ENCODE data around the gene RHBDD3.

RHBDD3 gene

DNA sequence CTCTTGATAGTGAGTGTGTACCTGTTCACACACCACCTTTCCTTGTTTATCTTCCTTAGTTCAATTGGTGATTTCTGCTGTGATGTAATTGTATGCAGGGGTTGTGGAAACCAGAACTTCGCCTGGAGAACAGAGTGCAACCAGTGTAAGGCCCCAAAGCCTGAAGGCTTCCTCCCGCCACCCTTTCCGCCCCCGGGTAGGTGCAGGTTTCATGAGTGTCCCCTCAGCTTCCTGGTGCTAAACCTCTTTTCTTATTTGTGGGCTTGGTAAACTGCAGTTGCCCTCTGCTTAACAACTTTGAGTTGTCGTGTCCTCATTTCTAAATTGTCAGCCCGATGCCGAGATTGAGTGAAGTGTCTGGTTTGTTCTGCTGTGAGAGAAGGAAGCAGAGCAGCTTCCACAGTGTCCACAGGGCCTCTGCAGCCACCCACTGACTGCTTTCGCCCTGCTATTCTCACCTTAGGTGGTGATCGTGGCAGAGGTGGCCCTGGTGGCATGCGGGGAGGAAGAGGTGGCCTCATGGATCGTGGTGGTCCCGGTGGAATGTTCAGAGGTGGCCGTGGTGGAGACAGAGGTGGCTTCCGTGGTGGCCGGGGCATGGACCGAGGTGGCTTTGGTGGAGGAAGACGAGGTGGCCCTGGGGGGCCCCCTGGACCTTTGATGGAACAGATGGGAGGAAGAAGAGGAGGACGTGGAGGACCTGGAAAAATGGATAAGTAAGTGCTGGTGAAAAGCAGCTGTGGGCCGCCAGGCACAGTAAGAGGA, 31.5 kb upstream of the RHBDD3 start:
- TF ChIP-seq GATA2 (IDR thresholded peaks at IDR 0.05; ENCODE audit: low read depth, low read length) (no peak), GATA3 (IDR thresholded peaks at IDR 0.05; ENCODE audit: low read depth, low read length) (no peak)

DNA sequence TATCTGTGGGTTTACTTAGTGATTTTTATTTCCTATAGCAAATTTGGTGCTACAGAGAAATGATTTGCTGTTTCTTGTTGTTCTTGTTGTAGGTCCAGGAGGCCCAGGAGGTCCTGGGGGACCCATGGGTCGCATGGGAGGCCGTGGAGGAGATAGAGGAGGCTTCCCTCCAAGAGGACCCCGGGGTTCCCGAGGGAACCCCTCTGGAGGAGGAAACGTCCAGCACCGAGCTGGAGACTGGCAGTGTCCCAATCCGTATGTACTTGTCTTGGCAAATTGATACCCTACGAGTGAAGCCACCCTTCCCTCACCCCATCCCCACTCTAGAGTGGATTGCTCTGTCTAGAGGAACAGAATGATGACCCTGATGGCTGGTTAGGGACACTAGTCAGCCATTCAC, 30.9 kb upstream of the RHBDD3 start:
- TF ChIP-seq GATA3 (IDR thresholded peaks at IDR 0.05; ENCODE audit: low read depth, low read length) (no peak), GATA2 (IDR thresholded peaks at IDR 0.05; ENCODE audit: low read depth, low read length) (no peak)

DNA sequence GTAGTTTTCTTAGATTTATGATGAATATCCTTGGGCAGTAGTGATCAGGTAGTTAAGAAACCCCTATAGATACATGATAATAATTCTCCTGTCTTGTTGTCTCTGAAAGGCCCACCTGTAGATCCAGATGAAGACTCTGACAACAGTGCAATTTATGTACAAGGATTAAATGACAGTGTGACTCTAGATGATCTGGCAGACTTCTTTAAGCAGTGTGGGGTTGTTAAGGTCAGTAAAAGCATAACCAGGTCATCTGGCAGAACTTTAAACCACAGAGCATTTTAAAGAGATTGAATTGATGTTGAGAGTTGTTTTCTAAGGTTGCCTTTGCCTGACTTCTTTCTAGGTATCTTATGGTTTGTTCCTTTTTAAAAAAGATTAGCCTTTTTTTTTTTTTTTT, 24.6 kb upstream of the RHBDD3 start:
- TF ChIP-seq GATA3 (IDR thresholded peaks at IDR 0.05; ENCODE audit: low read depth, low read length) (no peak), GATA2 (IDR thresholded peaks at IDR 0.05; ENCODE audit: low read depth, low read length) (no peak)

DNA sequence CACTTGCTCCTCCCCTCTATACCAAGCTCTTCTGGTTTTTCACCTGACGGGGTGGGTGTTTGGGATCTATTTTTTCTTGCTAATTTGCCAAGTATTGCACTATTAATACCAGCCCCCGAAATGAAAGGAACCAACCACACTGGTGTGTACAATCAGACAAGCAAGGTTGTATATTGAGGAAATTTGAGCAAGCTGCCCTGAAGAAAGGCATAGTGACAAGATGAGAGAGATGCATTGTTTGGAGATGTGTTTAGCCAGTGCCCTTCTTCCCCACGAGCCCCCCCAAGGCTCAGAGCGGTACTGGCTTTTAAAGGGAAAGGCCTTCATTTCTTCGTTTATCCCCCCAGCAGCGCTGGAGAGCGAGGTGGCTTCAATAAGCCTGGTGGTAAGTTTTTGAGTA, 23.4 kb upstream of the RHBDD3 start:
- TF ChIP-seq GATA3 (IDR thresholded peaks at IDR 0.05; ENCODE audit: low read depth, low read length): no peak
- no peak for TF ChIP-seq GATA2 (IDR thresholded peaks at IDR 0.05; ENCODE audit: low read depth, low read length)

DNA sequence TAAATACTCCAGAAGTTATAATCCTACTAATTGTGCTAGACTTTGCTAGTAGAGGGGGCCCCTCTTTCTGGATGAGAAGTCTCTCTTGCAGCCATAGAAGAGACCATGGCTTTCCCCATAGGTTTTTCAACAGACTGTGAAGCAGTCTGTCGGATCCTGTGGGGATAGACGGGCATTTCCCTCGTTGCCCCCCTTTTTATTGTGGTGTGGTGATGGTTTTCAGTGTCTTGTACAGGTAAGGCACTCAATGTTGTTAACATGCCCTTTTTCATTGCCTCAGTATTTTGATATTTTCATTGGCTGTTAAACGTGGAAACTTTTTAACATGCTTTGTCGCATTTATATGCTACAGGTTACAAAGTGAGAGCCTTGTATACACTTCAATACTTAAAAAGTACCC, 22.3 kb upstream of the RHBDD3 start:
- TF ChIP-seq GATA3 (IDR thresholded peaks at IDR 0.05; ENCODE audit: low read depth, low read length) (no peak), GATA2 (IDR thresholded peaks at IDR 0.05; ENCODE audit: low read depth, low read length) (no peak)

DNA sequence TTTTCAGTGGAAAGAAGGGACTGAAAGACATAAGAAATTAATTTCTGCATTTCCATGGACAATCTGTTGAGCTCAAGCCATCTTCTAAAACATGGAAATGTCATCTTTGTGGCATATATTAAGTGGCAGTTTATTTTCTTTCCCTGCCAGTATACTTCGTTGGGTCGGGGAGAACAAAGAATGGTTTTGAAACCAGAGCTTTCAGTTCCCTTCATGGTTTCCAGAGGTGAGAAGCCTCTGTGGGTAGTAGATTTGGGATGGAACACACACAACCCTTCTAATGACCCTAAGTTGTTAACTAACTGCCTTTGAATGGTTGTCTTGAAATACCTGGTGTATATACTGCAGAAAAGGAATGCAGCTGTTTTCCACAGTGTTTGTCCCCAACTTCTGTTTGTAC, 21.1 kb upstream of the RHBDD3 start:
- TF ChIP-seq GATA3 (IDR thresholded peaks at IDR 0.05; ENCODE audit: low read depth, low read length) (no peak), GATA2 (IDR thresholded peaks at IDR 0.05; ENCODE audit: low read depth, low read length) (no peak)

DNA sequence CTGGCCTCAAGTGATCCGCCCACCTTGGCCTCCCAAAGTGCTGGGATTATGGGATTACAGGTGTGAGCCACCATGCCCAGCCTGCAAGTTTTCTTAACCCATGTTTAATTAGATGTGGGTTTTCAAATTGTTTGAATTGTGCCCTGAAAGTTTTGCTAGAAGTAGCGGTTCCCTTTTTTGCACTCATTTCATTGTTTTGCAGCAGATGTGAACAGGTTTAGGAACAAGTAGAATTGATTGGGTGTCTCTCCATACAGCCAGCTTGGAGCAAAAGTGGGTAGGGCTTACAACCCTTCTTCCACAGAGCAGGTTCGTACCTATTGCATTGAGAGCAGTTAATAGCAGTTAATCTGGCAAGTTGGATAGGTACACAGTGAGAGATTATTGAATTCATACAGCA, 16.4 kb upstream of the RHBDD3 start:
- TF ChIP-seq GATA3 (IDR thresholded peaks at IDR 0.05; ENCODE audit: low read depth, low read length) (no peak), GATA2 (IDR thresholded peaks at IDR 0.05; ENCODE audit: low read depth, low read length) (no peak)

DNA sequence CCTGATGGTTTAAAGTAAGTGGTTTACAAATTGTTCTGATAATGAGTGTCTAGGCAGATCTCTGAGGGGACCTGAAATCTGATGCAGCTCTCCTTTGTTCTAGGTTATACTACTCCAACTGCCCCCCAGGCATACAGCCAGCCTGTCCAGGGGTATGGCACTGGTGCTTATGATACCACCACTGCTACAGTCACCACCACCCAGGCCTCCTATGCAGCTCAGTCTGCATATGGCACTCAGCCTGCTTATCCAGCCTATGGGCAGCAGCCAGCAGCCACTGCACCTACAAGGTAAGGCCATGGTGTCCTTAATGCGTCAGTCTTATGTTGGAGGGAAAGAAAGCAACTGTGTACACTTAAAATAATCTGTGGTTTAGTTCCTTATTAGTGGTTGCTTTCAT, 10.1 kb upstream of the RHBDD3 start:
- no peak for TF ChIP-seq GATA3 (IDR thresholded peaks at IDR 0.05; ENCODE audit: low read depth, low read length)
- no peak for TF ChIP-seq GATA2 (IDR thresholded peaks at IDR 0.05; ENCODE audit: low read depth, low read length)

DNA sequence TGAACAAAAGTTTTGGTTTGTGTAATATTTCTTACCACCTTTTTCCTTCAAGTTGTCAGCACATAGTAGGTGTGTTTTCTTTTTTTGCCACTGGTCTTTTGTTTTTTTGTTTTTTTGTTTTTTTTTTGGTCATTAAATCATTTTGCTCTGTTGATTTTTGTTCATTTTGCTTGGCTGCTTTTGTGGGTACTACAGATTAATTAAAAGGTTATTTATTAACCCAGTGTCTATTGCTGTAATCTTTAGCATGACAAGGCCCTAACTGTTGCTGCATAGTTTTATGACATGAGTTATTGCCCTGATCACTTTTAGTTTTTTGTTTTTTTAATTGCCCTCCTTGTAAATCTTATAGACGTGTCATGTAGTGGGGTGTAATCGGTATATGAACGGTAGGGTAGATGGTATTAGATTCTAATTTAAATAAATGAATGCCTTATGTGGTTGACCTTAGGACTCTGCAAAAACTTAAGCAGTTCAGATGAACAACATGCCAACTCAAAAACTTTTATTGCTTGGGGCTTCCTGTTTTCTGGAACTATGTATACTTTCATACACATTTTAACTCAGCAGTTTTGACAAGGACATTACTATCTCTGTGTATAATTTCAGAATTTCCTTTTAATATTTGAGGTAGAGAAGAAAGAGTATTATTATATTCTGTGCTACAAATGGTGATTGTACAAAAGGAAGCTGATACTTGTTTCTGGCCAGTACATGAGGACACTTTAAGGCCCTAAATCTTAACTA, 8.2 kb upstream of the RHBDD3 start:
- TF ChIP-seq GATA2 (IDR thresholded peaks at IDR 0.05; ENCODE audit: low read depth, low read length) (no peak), GATA3 (IDR thresholded peaks at IDR 0.05; ENCODE audit: low read depth, low read length) (no peak)

DNA sequence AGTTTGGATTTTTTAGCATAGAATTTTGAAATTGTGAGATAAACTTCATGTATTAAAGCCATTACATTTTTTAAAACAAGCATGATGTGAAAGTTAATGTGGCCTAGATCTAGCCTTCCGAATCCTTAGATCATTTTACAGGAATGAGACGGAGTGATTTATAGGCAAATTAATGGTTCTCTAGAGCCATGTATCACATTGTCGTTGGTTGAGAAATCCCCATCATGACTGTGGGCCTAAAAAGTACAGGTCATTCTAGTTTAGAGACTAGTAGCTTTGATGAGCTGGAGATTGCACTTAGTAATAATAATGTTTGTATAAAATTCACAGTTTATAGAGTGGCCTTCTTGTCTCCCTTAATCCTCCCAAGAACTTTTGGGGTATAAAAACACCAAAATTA, 7.4 kb upstream of the RHBDD3 start:
- TF ChIP-seq GATA3 (IDR thresholded peaks at IDR 0.05; ENCODE audit: low read depth, low read length): no peak
- no peak for TF ChIP-seq GATA2 (IDR thresholded peaks at IDR 0.05; ENCODE audit: low read depth, low read length)

DNA sequence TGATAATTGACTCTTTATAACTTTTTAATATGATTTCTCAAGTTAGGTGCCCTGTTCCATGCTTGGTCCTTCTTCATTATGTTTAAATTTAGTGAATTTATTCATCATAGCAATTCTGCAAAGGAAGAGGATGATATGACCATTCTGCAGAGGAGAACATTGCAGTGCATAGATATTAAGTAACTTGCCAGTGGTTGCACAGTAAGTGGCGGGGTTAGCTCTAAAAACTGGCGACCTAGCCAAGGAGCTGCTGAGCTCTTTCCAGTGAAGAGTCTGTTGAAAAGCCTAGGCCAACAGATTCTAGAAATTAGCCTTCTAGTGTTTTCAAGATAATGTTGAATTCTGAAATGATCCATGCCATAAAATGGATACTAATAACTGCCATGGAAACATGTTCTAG, 4.8 kb upstream of the RHBDD3 start:
- TF ChIP-seq GATA3 (IDR thresholded peaks at IDR 0.05; ENCODE audit: low read depth, low read length): no peak
- TF ChIP-seq GATA2 (IDR thresholded peaks at IDR 0.05; ENCODE audit: low read depth, low read length): no peak

DNA sequence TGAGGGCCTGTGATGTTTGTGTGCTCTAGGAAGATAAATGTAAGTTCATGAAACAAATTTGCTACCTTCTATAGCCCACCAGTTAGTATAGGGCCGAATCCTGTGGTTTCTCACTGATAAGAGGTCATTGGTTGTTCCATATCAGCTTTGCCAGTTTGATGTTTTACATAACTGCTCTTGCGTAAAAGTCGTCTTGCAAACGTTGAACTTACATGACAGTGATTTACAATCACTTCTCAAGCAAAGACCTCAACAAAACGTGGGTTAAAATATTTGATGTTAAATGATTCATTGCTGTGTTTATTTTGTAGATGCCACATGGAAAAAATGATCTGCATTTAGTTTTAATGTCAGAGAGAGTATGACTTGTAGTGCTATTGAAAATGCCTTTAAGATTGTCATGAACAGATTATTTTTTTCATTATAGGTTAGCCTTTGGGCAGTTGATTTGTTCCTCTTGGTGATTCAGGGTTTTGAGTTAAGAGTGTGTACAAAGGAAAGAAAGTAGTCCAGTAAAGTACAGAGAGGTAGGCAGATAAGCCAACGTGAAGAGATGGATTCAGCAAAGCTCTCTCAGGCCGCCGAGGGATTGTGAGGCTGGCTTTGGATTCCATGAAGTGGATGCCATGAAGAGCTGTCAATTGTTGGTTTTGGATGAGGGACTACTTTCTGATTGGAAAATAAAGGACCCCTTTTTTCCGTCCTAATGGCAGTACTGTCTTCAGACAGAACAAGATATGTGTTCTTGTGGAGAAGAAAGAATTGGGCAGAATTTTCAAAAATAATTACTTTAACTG, 2.9 kb upstream of the RHBDD3 start:
- no peak for TF ChIP-seq GATA3 (IDR thresholded peaks at IDR 0.05; ENCODE audit: low read depth, low read length)
- no peak for TF ChIP-seq GATA2 (IDR thresholded peaks at IDR 0.05; ENCODE audit: low read depth, low read length)

DNA sequence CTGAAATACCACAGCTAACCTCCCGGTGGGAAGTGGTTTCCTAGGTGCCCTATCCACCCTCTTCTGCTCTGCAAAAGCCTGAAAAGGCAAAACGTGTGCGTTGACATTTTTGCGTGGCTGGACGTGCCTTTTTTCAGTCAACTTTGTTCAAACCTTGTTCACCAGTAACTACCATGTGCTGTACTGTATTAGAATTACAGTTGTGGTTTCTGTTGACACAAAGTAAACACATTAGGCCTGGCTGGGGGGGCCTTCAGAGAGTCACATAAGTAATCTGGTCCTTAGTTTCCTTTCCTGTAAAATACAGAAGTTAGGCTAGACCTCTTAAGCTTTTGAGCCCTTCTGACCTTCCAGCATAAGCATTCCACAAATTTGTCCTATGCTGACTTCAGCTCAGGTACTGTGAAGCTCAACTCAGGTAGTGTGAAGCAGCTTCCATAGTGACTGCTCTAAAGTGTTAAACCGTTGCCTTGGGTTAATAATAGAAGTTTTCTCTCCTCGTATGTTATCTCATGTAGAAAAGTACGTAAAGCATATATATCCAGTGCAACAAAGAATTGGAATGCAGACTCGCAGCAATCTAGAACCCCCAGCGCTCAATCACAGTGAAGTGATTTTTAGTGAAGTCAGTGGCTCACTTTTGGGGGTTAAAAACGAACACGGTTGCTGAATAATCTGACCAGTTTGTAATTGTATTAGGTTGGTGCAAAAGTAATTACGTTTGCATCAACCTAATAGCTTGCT, 2.1 kb upstream of the RHBDD3 start:
- TF ChIP-seq GATA2 (IDR thresholded peaks at IDR 0.05; ENCODE audit: low read depth, low read length) (no peak), GATA3 (IDR thresholded peaks at IDR 0.05; ENCODE audit: low read depth, low read length) (no peak)

DNA sequence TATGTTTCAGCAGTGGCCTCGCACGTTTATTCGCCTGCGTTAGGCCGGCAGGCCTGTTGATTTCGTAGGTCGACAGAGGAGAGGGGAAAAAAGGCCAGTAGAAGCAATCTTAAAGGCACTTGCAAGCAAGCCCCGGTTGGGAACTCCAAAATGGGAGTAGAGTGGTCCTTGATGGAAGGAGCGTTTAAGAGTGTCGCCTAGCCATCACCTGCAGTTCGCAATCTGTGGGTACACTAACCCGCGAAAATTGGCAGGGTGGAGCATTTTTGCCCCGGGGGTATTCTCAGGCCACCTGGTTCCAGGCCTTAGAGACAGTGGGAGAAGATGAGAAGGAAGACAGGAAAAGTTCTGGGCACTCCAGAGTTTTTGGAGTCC, 1.4 kb upstream of the RHBDD3 start:
- no peak for TF ChIP-seq GATA3 (IDR thresholded peaks at IDR 0.05; ENCODE audit: low read depth, low read length)
- no peak for TF ChIP-seq GATA2 (IDR thresholded peaks at IDR 0.05; ENCODE audit: low read depth, low read length)
